ENCODE results near the gene PDZK1IP1. TPM values are rescaled to one million over a fixed set of nuclear protein-coding genes. Genes with fewer than 3 reads are reported as not detected.

The PDZK1IP1 gene
- total and polyA plus RNA-seq, 2 donors (not counting 1 experiment from before 2014, with no cell fraction given), result 0.21 TPM; not detected in 1

- no peak for ATAC-seq (ENCODE audit: low read depth)
- H4K20me1 ChIP-seq (ENCODE audit: control insufficient read depth, insufficient read depth, low read length, poor library complexity, severe bottlenecking), result no peaks in the 10 kb centered on the region
- WGBS (ENCODE audit: insufficient coverage), result 85% methylated on average over 9 of the region's 11 CpGs
- Mint-ChIP-seq H3K4me1 (peaks cover 3% of the 10 kb centered on the region), H3K4me3 (no peak overlapping the region), H3K27me3 (peaks cover 40% of the 10 kb centered on the region), H3K9me3 (ENCODE audit: insufficient read depth) (no peaks in the 10 kb centered on the region), H3K27ac (no peak overlapping the region)
- H3K4me2 ChIP-seq (replicated peaks; ENCODE audit: low read depth, low read length, poor library complexity, severe bottlenecking), result no peak overlapping the region
- no peak overlapping the region for H3K4me3 ChIP-seq (ENCODE audit: control extremely low read depth in 1 of 5, extremely low read depth in 1 of 5, insufficient read depth in 1 of 5, low read depth in 2 of 5, low read length in 4 of 5)
- no peak for TF ChIP-seq CTCF (IDR thresholded peaks at IDR 0.05)
- TF ChIP-seq EZH2 (IDR thresholded peaks at IDR 0.05; ENCODE audit: borderline replicate concordance, insufficient read depth, low read depth, low read length, poor library complexity, severe bottlenecking), result no peak
- H3K9ac ChIP-seq (ENCODE audit: low read length), result no peak overlapping the region
- no peaks in the 10 kb centered on the region for H3K4me1 ChIP-seq (ENCODE audit: control insufficient read depth in 2 of 2, insufficient read depth in 2 of 2, low read length in 2 of 2)
- H3K9me3 ChIP-seq (ENCODE audit: control extremely low read depth in 1 of 3, control insufficient read depth in 2 of 3, insufficient read depth in 1 of 3, low read length in 2 of 3), result no peaks in the 10 kb centered on the region
- CTCF ChIA-PET, result interaction anchor here (1.4 kb wide), 1 partner anchor 16 kb away, joined by 6 read pairs; no protein-coding TSS in a partner anchor
- H3K27ac ChIP-seq (ENCODE audit: low read length in 2 of 2), result no peak overlapping the region
- peaks cover 0 to 10% (median 0%) of the 10 kb centered on the region in 4 experiments for H3K27me3 ChIP-seq (replicated peaks in 1 of 4; ENCODE audit: control extremely low read depth in 1 of 4, control insufficient read depth in 3 of 4, insufficient read depth in 4 of 4, low read length in 3 of 4)
- H3K79me2 ChIP-seq (ENCODE audit: control insufficient read depth, insufficient read depth, low read length), result no peaks in the 10 kb centered on the region
- POLR2A ChIA-PET, result no interaction called here
- H2AFZ ChIP-seq (ENCODE audit: insufficient read depth, low read depth, low read length, poor library complexity, severe bottlenecking), result no peak overlapping the region
- no peak for DNase-seq
- no peaks in the 10 kb centered on the region for H3K36me3 ChIP-seq (replicated peaks in 1 of 2; ENCODE audit: control extremely low read depth in 1 of 2, control insufficient read depth in 1 of 2, extremely low read depth in 1 of 2, insufficient read depth in 2 of 2, low read length in 1 of 2)
- intact Hi-C loops (cut with micrococcal nuclease), result no loop called here
These were observed 18.6 kb upstream of the PDZK1IP1 start for GRCh38 chr1:47208374-47208850.

GRCh38 chr1:47207803-47208373, 18.1 kb upstream of the PDZK1IP1 start:
- CTCF ChIA-PET, result interaction anchor here (1.4 kb wide), 1 partner anchor 15 kb away, joined by 6 read pairs; no protein-coding TSS in a partner anchor
- Histone ChIP-seq H3K9ac (ENCODE audit: low read length) (no peak overlapping the region), H3K27ac (ENCODE audit: low read length in 2 of 2) (no peak overlapping the region), H3K79me2 (ENCODE audit: control insufficient read depth, insufficient read depth, low read length) (no peaks in the 10 kb centered on the region), H4K20me1 (ENCODE audit: control insufficient read depth, insufficient read depth, low read length, poor library complexity, severe bottlenecking) (no peaks in the 10 kb centered on the region), H3K9me3 (ENCODE audit: control extremely low read depth in 1 of 3, control insufficient read depth in 2 of 3, insufficient read depth in 1 of 3, low read length in 2 of 3) (no peaks in the 10 kb centered on the region), H3K4me2 (replicated peaks; ENCODE audit: low read depth, low read length, poor library complexity, severe bottlenecking) (no peak overlapping the region), H3K36me3 (replicated peaks in 1 of 2; ENCODE audit: control extremely low read depth in 1 of 2, control insufficient read depth in 1 of 2, extremely low read depth in 1 of 2, insufficient read depth in 2 of 2, low read length in 1 of 2) (no peaks in the 10 kb centered on the region), H3K4me3 (ENCODE audit: control extremely low read depth in 1 of 5, extremely low read depth in 1 of 5, insufficient read depth in 1 of 5, low read depth in 2 of 5, low read length in 4 of 5) (no peak overlapping the region), H3K27me3 (replicated peaks in 1 of 4; ENCODE audit: control extremely low read depth in 1 of 4, control insufficient read depth in 3 of 4, insufficient read depth in 4 of 4, low read length in 3 of 4) (peaks cover 0 to 10% (median 0%) of the 10 kb centered on the region in 4 experiments), H3K4me1 (ENCODE audit: control insufficient read depth in 2 of 2, insufficient read depth in 2 of 2, low read length in 2 of 2) (no peaks in the 10 kb centered on the region), H2AFZ (ENCODE audit: insufficient read depth, low read depth, low read length, poor library complexity, severe bottlenecking) (no peak overlapping the region)
- ATAC-seq (ENCODE audit: low read depth) (no peak), DNase-seq (no peak)
- 75% methylated on average over 6 of the region's 8 CpGs for WGBS (ENCODE audit: insufficient coverage)
- no peak for TF ChIP-seq EZH2 (IDR thresholded peaks at IDR 0.05; ENCODE audit: borderline replicate concordance, insufficient read depth, low read depth, low read length, poor library complexity, severe bottlenecking)
- no peak for TF ChIP-seq CTCF (IDR thresholded peaks at IDR 0.05)
- intact Hi-C loops (cut with micrococcal nuclease), result no loop called here
- H3K27me3 Mint-ChIP-seq, result peaks cover 44% of the 10 kb centered on the region
- H3K9me3 Mint-ChIP-seq (ENCODE audit: insufficient read depth), result peaks cover 3% of the 10 kb centered on the region
- H3K4me3 Mint-ChIP-seq, result no peak overlapping the region
- H3K4me1 Mint-ChIP-seq, result peaks cover 6% of the 10 kb centered on the region
- no peak overlapping the region for H3K27ac Mint-ChIP-seq
- POLR2A ChIA-PET, result no interaction called here
